CD4-positive, alpha-beta T cell treated with Interferon gamma for 1 hour (primary cell): ENCODE measurements around the gene ANKS1B.
"Not testable (repeated sequence)": the region's sequence is repeated elsewhere in the genome, so short reads cannot be mapped to it uniquely, and the experiment has no call there.

Experiments
- DNase-seq: peaks from one replicate; pipeline ENCODE4 v3.0.0-alpha.2; 2020

ANKS1B gene

GRCh38 chr12:98980508-98980907 is 1004.2 kb downstream of the ANKS1B start:
- no peak for DNase-seq

- no peak for DNase-seq
Observed at GRCh38 chr12:98977186-98977585, 1007.5 kb downstream of the ANKS1B start.

DNA sequence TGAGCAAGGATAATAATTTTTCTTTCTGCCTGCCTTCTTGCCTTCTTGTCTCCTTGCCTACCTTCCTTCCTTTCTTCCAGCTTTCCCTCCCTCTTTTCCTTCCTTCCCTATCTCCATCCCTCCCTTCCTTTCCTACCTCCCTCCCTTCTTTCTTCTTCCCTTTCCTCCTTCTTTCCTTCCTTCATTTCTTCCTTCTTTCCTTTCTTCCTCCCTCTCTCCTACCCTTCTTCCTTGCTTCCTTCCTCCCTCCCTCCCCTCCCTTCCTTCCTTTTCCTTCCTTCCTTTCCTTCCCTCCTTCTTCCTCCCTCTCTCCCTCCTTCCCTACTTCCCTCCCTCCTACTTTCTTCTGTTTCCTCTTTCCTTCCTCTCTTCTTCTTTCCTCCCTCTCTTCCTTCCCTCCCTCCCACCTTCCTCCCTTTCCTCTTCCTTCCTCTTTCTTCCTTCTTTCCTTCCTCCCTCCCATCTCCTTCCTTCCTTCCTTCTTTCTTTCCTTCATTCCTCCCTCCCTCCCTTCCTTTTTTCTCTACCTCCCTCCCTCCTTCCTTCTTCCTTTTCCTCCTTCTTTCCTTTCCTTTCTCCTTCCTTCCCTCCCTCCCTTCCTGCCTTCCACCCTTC is 1009.9 kb downstream of the ANKS1B start:
- DNase-seq, result no peak

- DNase-seq, result no peak
Observed at GRCh38 chr12:98973395-98973794, 1011.3 kb downstream of the ANKS1B start.

GRCh38 chr12:98970950-98971349 is 1013.8 kb downstream of the ANKS1B start:
- no peak for DNase-seq

- no peak for DNase-seq
Observed at GRCh38 chr12:98970210-98970609, 1014.5 kb downstream of the ANKS1B start.

- DNase-seq, result no peak
Observed at GRCh38 chr12:98968896-98969295, 1015.8 kb downstream of the ANKS1B start.

- not testable (repeated sequence) for DNase-seq
Observed at GRCh38 chr12:98957135-98957534, 1027.6 kb downstream of the ANKS1B start.

DNA sequence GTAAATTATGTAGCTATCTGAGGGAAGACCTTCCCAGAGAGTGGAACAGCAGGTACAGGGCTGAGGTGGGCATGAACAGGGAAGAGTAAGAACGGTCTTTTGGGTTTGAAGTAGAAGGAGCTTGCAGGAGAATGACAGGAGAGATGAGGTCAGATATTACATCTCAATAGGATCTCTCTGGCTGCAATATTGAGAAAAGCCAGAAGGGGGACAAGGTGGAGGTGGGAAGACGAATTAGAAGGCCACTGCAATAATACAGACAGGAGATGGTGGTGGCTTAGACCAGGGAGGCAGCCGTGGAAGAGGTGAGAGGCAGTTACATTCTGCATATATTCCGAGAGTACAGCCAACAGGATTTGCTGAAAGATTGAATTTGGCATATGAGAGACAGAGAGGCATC is 1029.5 kb downstream of the ANKS1B start:
- no peak for DNase-seq

DNA sequence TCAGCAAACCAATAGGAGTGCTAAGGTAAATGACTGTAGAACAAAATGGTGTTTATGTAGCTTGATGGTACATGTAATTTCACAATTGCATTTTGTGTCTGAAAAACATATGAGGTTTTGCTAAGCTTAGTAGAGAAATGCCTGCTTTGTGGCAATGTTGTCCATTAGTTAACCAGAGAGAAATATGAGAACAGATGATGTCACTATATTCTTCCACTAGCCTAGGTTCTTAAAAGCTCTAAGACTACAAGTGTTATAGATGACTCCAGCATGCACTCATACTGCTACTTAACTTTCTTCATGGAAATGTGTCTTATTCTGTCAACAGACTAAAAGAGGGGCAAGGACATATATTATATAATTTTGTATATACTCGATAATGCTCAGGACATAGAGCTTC is 1030.2 kb downstream of the ANKS1B start:
- DNase-seq, result no peak

DNA sequence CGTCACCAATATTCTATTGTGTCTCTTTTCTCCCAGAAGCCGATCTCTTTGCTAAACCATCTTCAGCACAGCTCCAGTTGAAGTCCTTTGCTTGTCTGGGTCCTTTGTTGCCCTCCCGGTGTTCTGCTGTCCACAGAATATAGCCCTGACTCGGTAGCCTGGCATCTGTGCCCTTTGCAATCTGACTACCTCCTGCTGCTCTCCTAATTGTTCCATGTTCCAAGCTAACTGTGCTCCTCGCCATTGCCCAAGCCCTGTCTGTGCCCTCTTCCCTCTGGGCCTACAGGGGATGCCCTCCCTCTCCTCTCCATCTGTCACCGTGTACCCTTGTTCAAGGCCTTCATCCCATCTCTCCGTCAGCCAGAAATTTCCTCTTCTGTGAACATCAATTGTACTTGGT is 1033.3 kb downstream of the ANKS1B start:
- no peak for DNase-seq

- no peak for DNase-seq
Observed at GRCh38 chr12:98948343-98948949, 1036.3 kb downstream of the ANKS1B start.

DNA sequence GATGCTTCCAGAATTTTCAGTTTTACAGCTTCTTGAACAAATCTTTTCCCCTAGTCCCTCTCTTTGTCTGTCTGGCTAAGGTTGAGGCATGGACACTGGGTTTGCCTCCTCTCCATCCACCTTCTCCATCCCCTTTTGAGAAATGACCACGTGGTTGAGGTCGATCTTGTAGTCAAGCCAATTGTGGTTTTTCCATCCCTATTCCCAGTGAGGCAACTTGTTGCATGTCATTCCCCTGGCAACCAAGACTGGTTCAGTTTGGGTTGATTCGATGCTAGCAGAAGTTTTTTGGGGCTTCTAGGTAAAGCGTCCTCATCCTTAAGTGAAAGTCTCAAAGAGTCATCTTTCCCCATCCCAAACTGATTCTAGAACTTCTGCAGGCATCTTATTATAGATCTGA is 1038.9 kb downstream of the ANKS1B start:
- DNase-seq, result no peak

GRCh38 chr12:98939926-98940325 is 1044.8 kb downstream of the ANKS1B start:
- DNase-seq, result no peak

- no peak for DNase-seq
Observed at GRCh38 chr12:98939350-98939749, 1045.4 kb downstream of the ANKS1B start.

DNA sequence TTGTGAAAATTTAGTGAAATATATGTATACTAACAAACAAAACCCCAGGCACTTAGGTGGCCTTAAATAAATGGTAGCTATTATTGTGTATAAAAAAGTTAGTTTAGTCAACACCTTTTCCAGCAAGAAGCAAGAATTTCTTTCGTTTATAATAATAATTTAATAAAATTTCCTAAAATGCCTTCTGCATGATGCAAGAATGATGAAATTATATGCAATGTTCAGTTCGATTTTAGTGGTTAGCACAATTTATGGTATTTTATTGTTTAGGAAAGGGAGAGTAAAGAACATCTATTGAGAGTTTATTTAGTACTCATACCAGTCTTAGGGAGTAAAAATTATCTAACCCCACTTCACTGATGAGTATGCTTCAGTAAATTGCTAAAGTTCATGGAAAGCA is 1048.9 kb downstream of the ANKS1B start:
- DNase-seq, result no peak

DNA sequence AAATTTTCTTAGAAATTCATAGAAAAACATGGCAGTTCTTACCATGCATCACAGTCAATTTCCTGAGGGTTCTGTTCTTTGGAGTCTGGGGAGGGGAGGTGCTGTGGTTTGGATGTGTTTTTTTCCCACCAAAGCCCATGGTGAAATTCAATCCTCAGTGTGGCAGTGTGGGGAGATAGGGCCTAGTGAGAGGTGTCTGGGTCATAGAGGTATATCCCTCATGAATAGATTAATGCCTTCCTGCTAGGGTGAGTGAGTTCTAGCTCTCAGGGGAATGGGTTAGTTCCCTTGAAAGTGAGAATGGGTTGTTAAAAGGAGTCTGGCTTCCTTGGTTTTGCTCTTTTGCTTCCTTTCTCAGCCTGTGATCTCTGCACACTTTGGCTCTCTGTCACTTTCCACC is 1061.9 kb downstream of the ANKS1B start:
- DNase-seq, result no peak

DNA sequence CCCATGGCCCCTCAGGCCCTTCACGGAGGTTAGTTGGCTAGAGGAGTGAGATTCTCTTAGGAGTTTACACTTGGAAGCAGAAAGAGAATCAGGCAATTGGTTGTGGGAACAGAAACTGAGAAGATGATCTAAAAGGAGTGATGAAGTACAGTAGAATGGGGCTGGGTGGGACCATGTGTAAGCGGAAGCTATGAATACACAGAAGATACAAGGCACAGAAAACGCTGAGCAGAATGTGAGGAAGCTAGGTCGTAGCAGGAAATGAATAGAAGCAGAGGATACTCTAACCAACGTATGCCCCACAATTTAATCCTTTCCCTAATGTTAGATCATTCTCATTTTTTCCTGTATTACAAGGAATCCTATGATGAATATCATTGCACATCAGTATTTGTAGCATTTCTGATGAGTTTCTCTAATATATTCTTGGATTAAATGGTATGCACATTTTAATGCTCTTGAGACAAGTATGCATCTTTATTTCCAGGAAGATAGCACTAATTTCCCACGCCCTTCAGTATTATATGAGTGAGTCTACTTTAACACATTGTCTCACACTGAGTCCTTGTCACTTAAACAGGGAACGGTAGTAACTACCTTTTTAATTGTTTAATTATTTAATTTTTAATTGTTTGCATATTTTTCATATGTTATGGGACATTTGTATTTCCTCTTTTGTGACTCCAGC is 1066.4 kb downstream of the ANKS1B start:
- DNase-seq, result no peak

DNA sequence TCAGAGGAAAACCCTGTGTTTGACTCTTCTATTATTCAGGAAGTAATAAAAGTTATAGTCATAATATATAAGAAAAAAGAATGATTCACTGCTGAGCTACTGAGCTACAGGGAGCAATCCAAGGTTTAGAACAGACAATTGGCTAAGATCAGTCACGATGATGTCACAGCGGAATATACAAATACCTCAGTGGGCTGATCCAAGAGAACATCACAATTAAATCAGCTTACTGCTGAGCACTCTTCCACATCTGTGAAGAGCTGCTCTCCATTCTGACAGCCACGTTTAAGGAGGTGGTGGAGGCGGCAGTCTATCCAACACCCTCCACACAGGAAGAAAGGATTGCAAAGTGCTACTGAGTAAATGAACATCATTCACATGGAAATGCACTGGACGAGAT is 1068.6 kb downstream of the ANKS1B start:
- no peak for DNase-seq

- DNase-seq, result no peak
Observed at GRCh38 chr12:98912401-98912974, 1072.2 kb downstream of the ANKS1B start.

DNA sequence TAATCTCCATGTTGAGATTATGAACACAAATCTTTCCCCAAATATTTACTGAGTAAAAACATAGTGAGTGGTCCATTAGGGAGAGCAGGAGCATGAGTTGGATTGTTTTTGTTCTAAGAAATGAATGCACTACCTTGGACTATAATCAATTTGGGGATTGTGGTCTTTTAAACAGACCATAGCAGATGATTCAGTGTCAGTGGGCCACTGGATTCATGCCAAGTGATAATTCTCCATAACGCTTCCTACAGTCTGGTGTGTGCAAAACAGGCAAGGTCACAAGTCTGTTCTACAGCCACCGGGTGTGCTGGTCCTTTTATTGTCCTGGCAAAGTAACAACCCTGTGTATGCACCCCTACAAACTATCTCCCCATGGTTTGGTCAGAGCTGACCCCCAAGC is 1073.3 kb downstream of the ANKS1B start:
- DNase-seq, result no peak

DNA sequence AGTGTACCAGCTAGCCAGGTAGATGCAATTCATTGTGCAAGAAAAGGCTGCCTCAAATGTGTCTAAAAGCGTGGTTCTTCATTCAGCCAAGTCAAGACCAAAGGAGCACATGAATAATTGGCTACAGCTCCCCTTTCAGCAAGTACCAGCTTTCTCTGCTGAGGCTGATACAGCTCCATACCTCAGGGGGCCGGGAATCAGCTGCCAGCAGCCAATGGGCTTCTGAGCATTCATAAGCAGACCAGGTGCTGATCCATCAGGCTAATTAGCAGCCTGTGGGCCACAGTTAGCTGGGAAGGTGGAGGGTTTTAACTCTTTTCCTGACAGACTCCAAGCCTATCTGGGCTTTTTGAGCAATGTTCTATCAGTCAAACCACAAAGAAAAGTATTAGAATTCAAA is 1075.0 kb downstream of the ANKS1B start:
- no peak for DNase-seq

- DNase-seq, result no peak
Observed at GRCh38 chr12:98908866-98909265, 1075.9 kb downstream of the ANKS1B start.

GRCh38 chr12:98903875-98904274 is 1080.9 kb downstream of the ANKS1B start:
- no peak for DNase-seq
